NK-92 (cell line): Measurements from ENCODE around the gene DUS2.

ENCODE experiments used
- DNase-seq: peaks from one replicate; lab custom pipeline; 2025; ENCODE audit not compliant: unreplicated experiment; lab: John Stamatoyannopoulos, UW

The DUS2 gene

DNA sequence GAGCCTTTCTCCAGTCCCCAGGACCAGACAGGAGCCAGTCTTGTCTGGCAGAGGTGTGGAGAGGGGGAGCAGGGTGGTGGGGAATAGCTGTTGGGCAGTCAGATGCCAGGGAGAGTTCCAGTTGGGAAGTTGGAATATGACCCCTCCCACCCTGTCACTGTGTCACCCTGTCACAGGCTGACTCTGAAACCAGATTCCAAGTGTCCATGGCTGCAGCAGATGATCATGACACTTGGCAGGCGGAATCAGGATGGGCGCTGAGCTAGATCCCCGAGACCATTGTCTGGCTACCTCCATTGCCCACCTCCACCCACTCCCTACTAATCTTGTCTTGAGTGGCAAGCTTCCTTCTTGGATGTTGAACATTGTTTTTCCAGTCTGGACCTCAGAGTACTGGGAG, 52.9 kb downstream of the DUS2 start:
- DNase-seq = no peak

DNA sequence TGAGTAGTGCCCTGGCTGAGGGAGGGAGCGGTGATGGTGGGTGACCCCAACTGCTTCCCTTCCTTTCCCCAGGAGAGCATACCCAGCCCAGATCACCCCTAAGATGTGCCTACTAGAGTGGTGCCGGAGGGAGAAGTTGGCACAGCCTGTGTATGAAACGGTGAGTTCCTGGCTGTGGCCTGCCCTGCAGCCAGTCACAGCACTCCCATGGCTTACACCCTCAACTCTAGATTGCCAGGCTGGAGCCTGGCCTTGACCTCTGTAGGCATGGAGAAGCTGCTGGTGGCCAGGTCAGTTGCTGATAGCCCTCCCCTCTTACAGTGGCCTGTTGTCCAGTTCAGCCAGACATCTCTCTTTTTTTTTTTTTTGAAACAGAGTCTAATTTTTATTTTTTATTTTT, 53.5 kb downstream of the DUS2 start:
- no peak for DNase-seq

DNA sequence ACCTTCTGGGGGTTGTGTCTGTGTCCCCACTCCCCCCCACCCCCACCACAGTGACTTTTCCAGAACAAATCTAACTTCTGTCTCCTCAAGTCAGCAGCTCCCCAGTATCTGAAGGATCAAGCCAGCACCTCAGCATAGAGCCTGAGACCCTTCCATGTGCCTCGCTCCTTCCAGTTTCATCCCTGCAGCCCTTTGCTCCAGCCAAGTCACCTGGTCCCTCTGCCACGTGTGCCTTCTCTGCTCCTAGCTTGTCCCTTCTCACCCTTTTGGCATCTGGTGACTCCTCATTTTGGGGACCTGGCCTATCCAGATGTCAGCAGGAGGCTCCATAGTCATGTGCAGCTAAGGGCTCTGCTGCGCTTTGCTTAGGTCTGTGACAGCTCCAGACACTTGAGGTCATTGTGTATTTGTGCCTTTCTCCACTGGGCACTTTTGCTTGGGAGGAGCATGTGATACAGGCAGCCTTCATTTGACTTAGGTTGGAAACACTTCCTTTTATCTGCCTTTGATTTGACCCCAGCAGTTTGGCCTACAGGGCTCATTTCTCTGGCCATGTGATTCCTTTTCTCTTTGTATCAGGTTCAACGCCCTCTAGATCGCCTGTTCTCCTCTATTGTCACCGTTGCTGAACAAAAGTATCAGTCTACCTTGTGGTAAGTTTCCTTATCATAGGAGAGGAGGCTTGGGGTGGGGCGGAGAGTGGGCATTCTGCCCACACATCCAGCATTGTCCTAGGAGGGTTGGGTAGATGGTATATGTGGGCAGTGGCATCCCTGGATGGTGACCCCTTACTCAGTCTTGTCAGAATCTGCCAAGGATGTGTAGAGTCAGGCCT, 55.0 kb downstream of the DUS2 start:
- no peak for DNase-seq

DNA sequence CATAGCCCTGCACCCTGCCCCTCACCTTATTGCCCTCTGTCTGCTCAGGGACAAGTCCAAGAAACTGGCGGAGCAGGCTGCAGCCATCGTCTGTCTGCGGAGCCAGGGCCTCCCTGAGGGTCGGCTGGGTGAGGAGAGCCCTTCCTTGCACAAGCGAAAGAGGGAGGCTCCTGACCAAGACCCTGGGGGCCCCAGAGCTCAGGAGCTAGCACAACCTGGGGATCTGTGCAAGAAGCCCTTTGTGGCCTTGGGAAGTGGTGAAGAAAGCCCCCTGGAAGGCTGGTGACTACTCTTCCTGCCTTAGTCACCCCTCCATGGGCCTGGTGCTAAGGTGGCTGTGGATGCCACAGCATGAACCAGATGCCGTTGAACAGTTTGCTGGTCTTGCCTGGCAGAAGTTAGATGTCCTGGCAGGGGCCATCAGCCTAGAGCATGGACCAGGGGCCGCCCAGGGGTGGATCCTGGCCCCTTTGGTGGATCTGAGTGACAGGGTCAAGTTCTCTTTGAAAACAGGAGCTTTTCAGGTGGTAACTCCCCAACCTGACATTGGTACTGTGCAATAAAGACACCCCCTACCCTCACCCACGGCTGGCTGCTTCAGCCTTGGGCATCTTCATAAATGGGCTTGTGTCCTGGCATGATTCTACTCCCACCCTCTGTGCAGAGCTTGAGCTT, 55.8 kb downstream of the DUS2 start:
- no peak for DNase-seq

DNA sequence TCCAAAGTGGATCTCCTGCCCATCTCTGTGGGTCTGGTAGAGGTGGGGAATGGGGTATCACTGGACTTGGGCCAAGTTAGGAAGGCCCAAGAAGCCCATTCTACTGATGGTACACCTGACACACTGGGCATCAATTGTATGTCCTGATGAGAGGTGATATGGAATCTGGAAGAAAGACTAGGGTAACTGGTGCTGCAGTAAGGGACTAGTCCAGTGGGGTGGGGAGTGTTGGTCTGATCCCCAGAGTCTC, 56.2 kb downstream of the DUS2 start:
- no peak for DNase-seq

DNA sequence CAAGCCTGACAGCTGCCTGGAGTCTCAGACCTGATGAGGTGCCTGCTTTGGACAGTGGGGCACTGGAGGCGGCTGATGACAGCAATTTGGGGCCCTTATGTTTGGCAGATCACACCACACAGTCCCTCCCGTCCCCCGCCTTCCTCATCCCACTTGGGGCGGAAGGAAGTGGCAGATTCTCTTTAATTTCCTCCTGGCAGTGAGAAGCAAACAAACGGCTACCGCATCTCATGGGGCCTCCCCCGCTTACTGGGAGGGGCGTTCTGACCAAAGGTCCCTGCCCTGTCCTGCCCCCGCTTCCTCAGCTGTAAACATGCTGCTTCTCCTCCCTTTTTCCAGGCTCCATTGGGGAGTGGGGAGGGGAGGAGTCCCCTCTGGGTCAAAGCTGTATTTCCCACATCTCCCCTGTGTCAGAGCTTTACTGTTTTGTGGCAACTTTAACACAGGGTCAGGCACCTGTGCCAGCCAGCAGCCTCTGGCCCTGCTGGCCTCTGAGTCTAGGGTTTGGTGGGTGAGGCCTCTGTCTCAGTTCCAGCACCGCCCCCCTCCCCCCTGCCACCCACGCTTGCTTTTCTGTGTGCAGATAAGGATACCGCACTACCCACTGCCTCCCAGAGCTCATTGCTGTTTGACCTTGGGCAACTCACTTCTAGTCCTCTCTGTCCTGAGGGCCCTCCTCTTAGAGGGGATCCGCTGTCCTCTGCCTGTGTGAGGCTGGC, 56.7 kb downstream of the DUS2 start:
- no peak for DNase-seq

DNA sequence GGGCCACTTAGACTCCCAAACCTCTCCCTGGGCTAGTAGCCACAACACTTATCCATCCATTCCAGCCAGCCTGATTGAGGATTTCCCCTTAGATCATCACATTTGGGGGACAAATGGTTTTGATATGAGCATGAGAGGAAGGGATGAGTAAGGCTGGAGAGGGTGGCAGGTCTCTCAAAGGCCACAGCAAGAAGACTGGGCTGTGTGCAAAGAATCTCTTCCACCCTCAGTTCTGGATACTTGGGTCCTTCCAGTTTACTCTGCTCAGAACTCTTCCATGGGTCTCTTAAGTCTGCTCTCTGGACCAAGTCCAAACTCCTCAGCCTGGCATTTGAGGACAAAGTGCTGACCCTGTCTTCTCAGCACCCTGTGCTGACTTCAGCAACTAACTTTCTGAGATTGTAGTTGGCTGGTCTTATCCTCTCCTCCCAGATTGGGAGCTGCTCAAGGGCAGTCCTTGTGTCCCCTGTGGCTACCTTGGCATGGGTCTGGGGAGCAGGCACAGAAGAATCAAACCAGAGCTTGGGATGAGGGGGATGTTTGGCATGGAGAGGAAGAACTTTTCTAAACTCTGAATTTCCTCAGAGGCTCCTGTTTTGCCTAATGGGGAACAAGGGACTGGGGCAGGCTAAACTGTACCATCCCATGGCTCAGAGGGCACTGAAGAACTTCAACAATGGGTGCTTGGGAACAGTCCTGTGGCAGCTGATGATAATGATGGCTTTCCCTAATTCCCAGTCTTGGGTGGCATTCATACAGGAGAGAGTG, 59.0 kb downstream of the DUS2 start:
- DNase-seq = no peak

DNA sequence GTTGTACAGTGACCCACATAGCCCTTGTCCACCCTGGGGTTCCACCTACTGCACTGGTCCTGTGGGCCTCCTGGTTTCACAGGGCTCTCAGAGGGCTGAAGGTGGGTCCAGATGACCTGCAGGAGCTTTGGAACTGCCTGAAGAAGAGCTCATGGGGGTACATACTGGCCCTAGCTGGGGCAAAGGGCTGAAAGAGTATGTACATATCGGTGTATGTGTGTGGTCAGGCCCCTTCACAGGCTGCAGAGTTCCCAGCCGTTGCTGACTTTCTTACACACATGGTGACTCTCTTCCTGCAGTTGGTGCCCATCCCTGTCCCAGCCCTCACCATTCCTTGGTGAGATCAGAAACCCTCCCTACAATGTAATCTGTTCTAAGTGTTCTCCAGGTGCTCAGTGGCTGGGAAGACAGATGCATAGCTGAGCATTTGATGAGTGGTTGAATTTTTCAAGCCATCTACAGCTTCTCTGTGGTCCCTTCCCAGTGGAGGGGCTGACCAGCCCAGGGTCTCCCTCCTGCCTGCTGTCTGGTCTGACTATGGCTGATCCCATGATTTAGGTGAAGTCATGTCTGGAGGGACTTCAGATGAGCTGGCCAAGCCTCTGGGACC, 59.6 kb downstream of the DUS2 start:
- no peak for DNase-seq

DNA sequence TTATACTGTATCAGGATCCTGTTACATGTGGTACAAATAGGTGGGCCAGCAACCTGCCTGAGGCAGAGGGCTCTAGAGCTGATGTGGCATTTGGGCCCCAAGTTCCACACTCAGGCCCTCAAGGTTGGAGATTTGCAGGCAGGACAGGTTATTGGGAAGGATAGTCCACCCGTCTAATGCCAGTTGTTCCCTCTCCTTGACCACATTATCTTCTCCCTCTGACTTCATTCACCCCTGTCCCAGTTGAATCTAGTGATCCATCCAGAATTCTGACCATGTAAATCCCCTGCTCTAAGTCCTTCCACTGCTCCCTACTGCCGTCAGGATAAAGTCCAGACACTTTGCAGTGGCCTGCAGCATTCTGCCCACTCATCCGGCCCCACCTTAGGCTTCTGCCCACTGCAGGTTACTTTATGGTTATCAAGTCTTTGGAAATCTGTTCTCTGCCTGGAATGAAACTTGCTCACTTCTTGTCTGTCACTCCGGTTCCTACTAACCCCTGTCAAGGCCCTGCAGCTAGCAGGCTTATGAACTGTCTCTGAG, 60.2 kb downstream of the DUS2 start:
- DNase-seq = no peak

DNA sequence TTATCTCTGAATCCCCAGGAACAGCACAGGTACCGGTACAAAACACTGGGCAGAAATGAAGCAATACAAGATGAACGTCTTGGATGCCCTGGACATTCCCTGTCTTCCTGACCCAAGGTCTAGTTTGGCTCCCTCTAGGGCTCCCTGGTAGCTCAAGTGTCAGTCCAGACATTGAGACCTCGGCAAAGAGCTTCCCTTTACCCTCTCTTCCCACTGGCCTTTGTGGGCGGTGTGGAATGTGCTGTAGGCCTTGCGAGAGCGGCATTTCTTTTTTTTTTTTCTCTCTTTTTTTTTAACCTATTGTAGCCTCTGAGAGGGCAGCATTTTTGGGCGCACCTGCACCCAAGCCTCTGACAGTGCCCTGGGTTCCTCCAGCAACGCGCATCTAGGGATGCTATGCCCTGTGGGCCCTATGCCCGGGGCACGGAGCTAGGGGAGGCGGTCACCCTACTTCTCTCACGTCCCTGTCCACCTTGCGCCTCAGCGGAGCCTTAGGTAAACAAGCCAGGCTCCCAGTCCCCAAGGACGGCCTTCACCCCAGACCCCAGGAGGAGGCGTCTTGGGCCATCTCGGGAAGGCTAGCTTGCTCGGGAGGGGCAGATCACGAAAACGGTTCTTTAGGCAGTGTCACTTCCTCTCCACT, 60.9 kb downstream of the DUS2 start:
- no peak for DNase-seq

DNA sequence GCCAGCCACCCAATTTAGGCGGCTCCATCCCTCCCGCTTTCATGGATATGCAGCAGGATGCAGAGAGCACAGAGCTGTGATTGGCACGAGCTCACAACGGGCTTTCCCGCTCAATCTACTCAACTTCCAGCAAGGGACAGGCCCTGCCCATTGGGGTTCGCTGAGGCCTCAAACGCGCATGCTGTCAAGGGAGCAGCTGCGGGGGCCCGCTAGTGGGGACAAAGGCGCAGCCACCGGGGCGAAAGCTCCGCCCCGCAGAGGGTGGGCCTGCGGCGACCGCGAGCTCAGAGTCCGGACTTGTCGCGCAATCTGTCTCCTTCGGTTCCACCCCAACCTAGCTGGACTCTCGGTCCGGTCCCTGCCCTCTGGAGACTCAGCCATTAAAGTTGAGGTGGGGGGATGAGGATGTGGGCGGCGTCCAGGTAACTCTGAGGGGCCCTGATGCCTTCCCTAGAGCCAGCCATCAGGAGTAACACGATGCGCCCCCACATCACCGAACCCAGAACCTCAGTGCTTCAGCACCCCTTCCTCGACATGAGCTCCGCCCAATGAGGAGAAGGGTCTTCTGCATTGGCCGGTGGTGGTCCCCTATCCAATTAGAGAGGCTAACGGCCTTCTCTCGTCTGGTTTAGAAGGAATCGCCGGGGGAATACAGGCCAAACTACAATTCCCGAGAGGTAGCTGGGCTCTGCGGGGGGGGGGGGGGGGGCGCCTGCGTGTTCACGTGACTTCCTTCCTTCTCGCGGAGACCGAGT, 61.6 kb downstream of the DUS2 start:
- DNase-seq = no peak

DNA sequence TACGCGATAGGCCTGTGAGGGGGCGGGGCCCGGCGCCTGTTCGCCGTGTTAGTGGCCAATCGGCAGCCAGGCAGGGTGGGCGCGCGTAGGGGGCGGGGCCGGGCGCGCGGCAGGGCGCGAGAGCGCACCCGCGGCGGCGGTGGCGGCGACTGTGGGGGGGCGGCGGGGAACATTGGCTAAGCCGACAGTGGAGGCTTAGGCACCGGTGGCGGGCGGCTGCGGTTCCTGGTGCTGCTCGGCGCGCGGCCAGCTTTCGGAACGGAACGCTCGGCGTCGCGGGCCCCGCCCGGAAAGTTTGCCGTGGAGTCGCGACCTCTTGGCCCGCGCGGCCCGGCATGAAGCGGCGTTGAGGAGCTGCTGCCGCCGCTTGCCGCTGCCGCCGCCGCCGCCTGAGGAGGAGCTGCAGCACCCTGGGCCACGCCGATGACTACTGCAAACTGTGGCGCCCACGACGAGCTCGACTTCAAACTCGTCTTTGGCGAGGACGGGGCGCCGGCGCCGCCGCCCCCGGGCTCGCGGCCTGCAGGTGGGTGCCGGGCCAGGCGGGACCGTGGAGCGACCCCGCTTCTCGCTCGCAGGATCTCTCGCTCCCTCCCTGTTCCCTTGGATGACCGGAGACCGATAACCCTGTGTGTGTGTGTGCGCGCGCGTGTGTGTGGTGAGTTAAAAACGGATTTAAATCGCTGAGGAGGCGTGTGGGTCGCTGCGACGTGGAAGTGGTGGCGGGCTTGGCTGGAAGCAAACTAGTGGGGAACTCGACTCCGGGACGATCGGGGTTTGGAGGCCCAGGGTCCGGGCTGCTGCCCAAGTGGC, 62.4 kb downstream of the DUS2 start, which contains the start of gene NFATC3:
TSS of gene NFATC3 (plus strand) at position 112 of the 813 bp plus-strand sequence. CDS start at position 424, 312 bp downstream.
- DNase-seq = peak; percentile 86

DNA sequence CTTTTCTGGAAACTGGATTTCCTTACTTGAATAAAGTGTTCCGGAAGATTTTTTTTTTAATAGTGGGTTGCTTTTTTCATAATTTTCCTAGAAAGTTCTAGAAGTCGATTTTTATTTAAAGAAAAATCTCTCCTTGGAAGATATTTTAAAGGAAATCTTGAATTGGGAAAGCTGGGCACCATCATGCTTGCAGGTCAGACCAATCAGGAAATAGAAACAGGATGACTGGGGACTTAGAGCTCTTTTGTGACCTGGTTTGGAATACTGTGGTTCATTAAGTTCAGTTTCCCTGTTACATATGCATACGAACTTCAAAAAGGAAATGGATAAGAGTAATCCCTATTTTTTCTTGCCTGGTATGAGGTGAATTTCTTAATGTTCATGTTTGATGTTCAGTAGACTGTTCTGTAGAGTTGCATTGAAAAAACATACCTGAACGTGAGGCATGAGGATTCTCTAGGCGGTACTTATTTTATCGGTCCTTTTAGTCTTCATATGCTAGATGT, 63.3 kb downstream of the DUS2 start:
- DNase-seq = no peak

DNA sequence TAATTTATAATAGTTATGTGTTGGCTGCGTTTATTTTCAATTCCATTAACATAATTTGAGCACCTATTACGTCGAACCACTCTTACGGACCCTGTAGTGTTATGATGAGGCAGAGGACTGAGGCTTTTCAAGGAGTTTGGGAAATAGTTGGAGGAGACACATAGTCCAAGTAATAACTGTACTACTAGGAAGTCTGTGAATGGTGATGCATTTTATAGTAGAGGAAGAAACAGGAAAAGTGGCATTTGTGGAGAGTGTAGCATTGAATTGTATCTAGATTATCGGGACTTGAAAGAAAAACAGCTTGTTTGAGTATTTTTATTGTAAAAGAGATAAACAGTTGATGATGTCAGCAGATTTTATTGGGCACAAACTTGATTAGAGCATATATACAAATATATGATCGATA, 63.8 kb downstream of the DUS2 start:
- DNase-seq = no peak

DNA sequence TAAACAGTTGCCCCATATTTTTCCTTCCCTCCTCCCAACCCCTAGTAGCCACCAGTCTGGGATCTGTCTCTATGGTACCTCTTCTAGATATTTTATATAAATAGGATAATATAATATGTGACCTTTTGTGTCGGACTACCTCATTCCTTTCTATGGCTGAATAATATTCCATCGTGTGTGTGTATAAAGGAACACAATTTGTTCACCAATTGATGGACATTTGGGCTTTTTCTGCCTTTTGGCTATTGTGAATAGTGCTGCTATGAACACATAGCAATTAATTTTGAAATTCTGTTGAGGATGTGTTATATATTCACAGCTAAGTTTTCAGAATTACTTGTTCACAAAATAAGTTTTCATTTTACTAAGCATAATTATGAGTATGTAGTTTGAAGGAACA, 64.6 kb downstream of the DUS2 start:
- DNase-seq = no peak

DNA sequence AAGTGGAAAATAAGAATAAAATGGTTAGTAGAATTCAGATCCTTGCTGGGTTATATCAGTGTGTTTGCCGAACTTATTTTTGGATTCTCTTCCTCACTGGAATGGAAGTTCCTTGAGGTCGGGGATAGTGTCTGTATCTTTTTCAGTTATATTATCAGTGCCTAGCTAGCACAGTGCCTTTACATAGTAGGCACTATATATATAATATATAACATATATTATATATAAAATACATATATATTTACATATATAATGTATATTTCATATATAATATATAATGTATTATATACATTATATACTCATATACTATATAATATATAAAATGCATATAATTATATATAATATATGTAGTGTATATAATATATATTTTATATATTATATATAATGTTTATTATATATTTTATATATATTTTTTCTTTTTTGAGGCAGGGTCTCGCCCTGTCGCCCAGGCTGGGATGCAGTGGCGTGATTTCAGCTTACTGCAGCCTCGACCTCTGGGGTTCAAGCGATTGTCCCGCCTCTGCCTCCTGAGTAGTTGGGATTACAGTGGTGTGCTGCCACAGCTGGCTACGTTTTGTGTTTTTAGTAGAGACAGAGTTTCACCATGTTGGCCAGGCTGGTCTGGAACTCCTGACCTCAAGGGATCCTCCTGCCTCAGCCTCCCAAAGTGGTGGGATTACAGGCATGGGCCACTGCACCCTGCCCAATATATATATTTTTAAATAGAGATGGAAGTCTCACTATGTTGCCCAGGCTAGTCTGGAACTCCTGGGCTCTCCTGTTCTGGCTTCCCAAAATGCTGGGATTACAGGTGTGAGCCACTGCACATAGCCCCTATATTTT, 65.3 kb downstream of the DUS2 start:
- no peak for DNase-seq

DNA sequence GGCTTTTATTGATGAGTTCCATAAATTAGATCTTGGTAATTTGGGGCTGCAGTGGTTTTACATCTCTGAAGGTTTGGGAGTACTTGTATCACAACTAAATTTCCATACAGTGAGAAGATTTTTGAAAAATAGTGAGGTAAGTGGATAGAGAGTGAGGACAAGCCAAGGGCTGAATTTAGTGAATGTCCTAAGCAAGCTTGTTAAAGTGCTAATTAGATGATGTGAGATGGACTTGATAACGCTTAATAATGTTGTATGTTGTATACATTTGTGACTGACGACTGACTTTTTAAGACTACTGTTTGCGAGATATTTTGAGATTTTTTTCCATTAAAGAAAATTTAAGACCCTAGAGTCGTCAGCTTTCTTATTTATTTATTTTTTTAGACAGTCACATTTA, 66.0 kb downstream of the DUS2 start:
- no peak for DNase-seq

DNA sequence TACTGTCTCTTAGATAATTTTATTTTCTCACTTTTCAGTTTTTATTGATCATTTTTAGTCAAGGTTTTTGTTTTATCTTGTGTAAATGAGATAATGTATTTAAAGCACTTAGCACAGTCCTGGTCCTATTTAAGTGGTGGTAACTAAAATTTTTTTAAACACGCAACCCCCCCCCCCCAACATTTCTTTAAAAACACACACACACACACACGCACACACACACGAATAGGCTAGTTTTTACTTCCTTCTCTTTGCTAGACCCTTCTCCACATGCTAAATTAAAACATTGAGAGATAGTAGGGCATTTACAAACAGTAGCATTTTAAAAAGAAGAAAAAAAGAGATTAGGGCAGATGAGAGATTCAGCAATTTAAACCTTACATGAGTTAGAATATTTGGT, 67.0 kb downstream of the DUS2 start:
- DNase-seq = no peak
